Measurements from ENCODE around the gene ECHS1. TPM values are rescaled to one million over a fixed set of nuclear protein-coding genes. Genes with fewer than 3 reads are reported as not detected.

The ECHS1 gene
- total and polyA plus RNA-seq, 12 donors: 74.4 to 280 (median 138) TPM

- peak overlapping the region in 2 of 5 donors; percentile 40 to 63 for H3K27ac ChIP-seq
- intact Hi-C loops (cut with DNase I): no loop called here
- no peak for DNase-seq
Observed at GRCh38 chr10:133379801-133380666, 6.9 kb upstream of the ECHS1 start.

GRCh38 chr10:133379152-133379800 lies 6.1 kb upstream of the ECHS1 start, which contains the start of gene PAOX:
PAOX (plus strand) TSS chr10:133379262; CDS start chr10:133379317, 55 bp downstream.
- H3K9me3 ChIP-seq (replicated peaks in 1 of 3): no peaks in the 10 kb centered on the region
- H3K36me3 ChIP-seq (replicated peaks in 1 of 2): peaks cover 0 to 4% of the 10 kb centered on the region in 2 donors
- peak within 1 kb of the TSS in 3 of 4 donors; percentile 18 to 91 (median 58) for H3K4me3 ChIP-seq
- no peaks in the 10 kb centered on the region for H3K27me3 ChIP-seq
- TF ChIP-seq POLR2A (IDR thresholded peaks at IDR 0.05) (peak; percentile 35 to 41), CTCF (IDR thresholded peaks at IDR 0.05) (no peak)
- peaks cover 9 to 14% of the 10 kb centered on the region in 2 donors for H3K4me1 ChIP-seq (replicated peaks in 1 of 2)
- peak within 1 kb of the TSS in 4 of 5 donors; percentile 15 to 82 (median 56) for H3K27ac ChIP-seq
- peak; percentile 74 to 82 (median 77) for DNase-seq
- intact Hi-C loops (cut with DNase I): no loop called here
- WGBS, 4 donors: 4 to 5% methylated on average over 47 to 65 of the region's 78 CpGs; no CpG with 5 or more reads in 2 of the 4 donors

More at GRCh38 chr10:133379801-133380666, 6.9 kb upstream of the ECHS1 start:
- peaks cover 6 to 13% of the 10 kb centered on the region in 2 donors for H3K4me1 ChIP-seq (replicated peaks in 1 of 2)
- TF ChIP-seq CTCF (IDR thresholded peaks at IDR 0.05) (no peak), POLR2A (IDR thresholded peaks at IDR 0.05) (no peak)
- peak overlapping the region in 2 of 4 donors; percentile 45 to 83 for H3K4me3 ChIP-seq
- H3K9me3 ChIP-seq (replicated peaks in 1 of 3): no peaks in the 10 kb centered on the region
- H3K27me3 ChIP-seq: no peaks in the 10 kb centered on the region
- peaks cover 0 to 4% of the 10 kb centered on the region in 2 donors for H3K36me3 ChIP-seq (replicated peaks in 1 of 2)
- 92 to 97% (median 96%) methylated on average over 11 to 36 of the region's 36 CpGs for WGBS, 4 donors

GRCh38 chr10:133378251-133379096 lies 5.3 kb upstream of the ECHS1 start:
- Histone ChIP-seq H3K4me1 (replicated peaks in 1 of 2) (peaks cover 15 to 20% of the 10 kb centered on the region in 2 donors), H3K4me3 (peak overlapping the region in 2 of 4 donors; percentile 58 to 91), H3K27ac (peak overlapping the region in 4 of 5 donors; percentile 15 to 82 (median 56)), H3K27me3 (no peaks in the 10 kb centered on the region), H3K9me3 (replicated peaks in 1 of 3) (no peaks in the 10 kb centered on the region), H3K36me3 (replicated peaks in 1 of 2) (no peaks in the 10 kb centered on the region)
- TF ChIP-seq CTCF (IDR thresholded peaks at IDR 0.05) (no peak), POLR2A (IDR thresholded peaks at IDR 0.05) (peak; percentile 10 to 36)
- DNase-seq: peak; percentile 63 to 75 (median 71)
- intact Hi-C loops (cut with DNase I): no loop called here
- 0 to 1% (median 0%) methylated on average over 2 to 81 of the region's 90 CpGs for WGBS, 4 donors
